A673 (cell line): ENCODE data around the gene ARTN.

Experiments used
- CTCF ChIP-seq: fragments of 300-800, 200-600 bp; sonication (generic); conservative IDR thresholded peaks from 2 replicates; pipeline ENCODE4 v1.5.1; 2017; ENCODE audit warnings: low read depth, mild to moderate bottlenecking, antibody characterized with exemption, low read length, moderate library complexity, mixed read lengths
- EZH2 ChIP-seq: fragments of 200-600 bp; sonication (generic); IDR thresholded peaks from 2 replicates; pipeline ENCODE4 v1.6.1; 2017; ENCODE audit warnings: borderline replicate concordance, low read depth, mild to moderate bottlenecking, mixed read lengths, antibody characterized with exemption, low read length; ENCODE audit not compliant: poor library complexity, severe bottlenecking

- no peak for TF ChIP-seq CTCF
- no peak for TF ChIP-seq EZH2
These were observed 14.4 kb downstream of the ARTN start for GRCh38 chr1:43947874-43948437.
